ENCODE measurements around the gene PRR35.

Gene PRR35

DNA sequence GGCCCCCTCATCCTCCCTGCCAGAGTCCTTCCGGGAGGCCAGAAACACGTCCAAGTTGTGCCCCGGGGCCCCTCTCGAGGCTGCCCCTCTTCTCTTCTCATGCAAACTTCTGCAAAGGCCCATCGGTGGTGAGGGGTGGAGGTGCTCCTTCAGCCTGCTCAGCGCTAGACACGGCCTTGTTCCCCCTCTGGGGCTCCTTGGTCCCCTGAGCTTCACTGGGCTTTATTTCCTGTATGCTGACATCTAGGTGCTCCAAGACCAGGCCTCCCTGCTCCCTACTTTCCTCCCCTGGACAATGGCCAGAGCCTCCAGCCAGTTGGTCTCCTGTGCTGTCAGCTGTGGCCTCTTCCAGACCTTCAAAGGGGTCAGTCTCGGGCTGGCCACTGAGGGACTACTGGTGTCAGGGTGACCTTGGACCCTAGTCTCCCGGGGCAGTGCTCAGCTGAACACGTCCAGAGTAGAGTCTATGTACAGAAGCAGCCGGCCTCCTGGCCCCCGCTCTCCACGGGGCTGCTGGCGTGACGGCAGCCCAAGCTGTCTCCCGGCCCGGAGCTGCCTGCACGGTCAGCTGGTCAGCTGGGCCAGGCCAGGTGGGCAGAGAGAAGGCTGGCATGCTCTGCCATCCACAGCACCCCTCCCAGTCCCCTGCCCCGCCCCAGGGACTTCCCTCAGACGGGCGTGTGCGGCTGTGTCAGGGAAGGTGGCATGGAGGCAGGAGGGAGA, 1.7 kb upstream of the PRR35 start:
- DNase-seq (ENCODE audit: extremely low read depth, low read depth): no peak
- no peak for TF ChIP-seq CTCF (IDR thresholded peaks at IDR 0.05; ENCODE audit: low read depth, low read length)

GRCh38 chr16:559021-559380, 1.2 kb upstream of the PRR35 start:
- no peak for TF ChIP-seq CTCF (IDR thresholded peaks at IDR 0.05; ENCODE audit: low read depth, low read length)
- no peak for DNase-seq (ENCODE audit: extremely low read depth, low read depth)

DNA sequence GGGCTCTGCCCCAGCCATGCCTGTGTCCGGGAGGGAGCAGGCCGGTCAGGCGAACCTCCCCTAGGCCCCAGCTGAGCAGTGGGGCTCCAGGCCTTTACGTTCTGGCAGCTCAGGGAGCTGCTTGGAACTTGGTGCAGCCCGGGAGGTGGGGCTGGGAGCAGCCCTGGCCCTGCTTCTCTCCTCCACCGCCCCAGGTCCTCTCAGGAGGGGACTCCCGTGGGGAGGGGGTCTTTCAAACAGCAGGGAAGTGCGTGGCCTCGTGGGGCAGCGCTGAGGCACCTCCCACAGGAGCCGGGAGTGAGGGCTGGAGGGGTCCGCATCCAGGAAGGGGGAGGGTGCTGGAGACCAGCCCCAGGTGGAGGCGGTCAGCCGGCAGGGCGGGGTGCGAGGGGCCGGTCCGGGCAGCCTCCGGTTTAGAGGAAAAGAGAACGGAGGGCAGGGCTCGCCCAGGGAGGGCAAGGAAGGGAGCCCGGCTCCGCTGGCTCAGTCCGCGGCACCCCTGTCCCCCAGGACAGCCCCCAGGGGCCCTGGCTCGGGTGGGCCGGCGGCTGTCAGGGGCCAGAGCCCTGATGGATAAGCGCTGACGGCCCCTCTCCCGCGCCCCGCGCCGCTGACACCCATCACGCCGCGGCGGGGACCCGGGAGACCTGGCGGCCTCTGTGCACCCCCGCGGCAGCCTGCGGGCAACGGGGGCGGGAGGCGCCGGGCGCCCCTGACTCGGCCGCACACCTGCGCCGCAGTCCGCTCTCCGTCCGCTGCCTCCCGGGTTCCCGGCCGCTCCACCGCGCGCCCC, 587 bp upstream of the PRR35 start:
- no peak for DNase-seq (ENCODE audit: extremely low read depth, low read depth)
- TF ChIP-seq CTCF (IDR thresholded peaks at IDR 0.05; ENCODE audit: low read depth, low read length): no peak

- TF ChIP-seq CTCF (IDR thresholded peaks at IDR 0.05; ENCODE audit: low read depth, low read length): no peak
- no peak for DNase-seq (ENCODE audit: extremely low read depth, low read depth)
These were observed 663 bp downstream of the PRR35 start for GRCh38 chr16:560701-561412.

DNA sequence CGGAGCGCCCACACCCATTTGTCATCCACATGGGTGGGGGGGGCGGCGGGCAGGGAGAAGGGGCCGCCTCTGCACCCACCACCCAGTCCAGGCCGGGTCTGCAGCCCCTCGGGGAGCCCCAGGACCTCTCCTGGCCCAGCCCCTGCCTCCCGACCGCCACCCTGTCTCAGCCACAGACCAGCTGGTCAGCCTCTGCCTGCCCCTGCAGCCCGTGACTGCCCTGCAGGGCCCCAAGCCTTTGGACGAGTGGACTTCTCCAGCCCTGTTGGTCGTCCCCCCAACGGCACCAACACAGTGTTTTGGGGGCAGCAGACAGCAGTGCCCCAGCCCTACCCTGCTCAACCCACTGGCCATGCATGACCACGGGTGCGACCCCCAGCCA, 1.2 kb downstream of the PRR35 start:
- DNase-seq (ENCODE audit: extremely low read depth, low read depth): no peak
- TF ChIP-seq CTCF (IDR thresholded peaks at IDR 0.05; ENCODE audit: low read depth, low read length): no peak

DNA sequence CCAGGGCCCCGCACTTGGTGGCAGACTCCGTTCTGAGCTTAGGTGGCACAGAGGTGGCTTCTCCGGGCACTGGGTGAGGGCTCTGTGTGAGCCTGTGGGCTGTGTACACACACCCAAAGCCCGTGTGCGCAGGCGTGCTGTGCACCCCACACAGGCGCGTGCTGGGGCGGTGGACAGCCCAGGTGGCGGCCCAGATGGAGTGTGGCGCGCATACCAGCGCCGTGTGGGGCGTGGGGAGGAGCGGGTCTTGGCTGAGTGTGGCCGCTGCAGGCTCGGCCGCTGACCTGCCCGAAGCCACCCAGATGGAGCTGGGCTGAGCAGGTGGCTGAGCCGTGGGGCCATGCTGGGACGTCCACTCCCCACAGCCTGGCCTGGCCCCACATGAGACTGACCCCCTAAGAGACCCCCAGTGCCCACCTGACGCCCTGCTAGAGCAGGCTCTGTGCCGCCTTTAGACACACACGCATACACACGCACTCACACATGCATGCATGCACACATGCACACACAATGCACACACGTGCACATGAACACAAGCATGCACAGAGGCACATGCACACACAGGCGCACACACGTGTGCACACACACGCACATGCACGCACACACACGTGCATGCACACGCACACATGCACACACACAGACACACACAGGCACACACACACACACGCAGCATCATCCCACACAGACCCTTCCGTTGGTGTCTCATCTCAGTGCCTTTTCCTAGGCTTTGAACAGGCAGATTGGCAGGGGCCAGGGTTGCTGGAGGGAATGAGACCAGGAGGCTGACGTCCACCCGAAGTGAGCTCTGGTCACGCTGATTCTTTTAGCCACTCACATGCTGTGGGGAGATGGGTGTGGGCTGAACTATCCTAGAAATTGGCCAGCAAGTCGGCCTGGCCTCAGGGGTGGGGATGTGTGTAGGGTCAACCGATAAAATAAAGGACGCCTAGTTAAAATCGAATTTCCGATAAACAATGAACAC, 2.1 kb downstream of the PRR35 start:
- TF ChIP-seq CTCF (IDR thresholded peaks at IDR 0.05; ENCODE audit: low read depth, low read length): no peak
- no peak for DNase-seq (ENCODE audit: extremely low read depth, low read depth)

Measured in AG09319 (cell line).